GM15510 (cell line): ENCODE measurements around the gene CHGA.

Source experiments
- POLR2A ChIP-seq: IDR thresholded peaks from 3 replicates; pipeline ENCODE4 v1.6.1; 2011; ENCODE audit warnings: borderline replicate concordance; ENCODE audit not compliant: insufficient read length; ENCODE audit errors: extremely low read depth

Gene CHGA

DNA sequence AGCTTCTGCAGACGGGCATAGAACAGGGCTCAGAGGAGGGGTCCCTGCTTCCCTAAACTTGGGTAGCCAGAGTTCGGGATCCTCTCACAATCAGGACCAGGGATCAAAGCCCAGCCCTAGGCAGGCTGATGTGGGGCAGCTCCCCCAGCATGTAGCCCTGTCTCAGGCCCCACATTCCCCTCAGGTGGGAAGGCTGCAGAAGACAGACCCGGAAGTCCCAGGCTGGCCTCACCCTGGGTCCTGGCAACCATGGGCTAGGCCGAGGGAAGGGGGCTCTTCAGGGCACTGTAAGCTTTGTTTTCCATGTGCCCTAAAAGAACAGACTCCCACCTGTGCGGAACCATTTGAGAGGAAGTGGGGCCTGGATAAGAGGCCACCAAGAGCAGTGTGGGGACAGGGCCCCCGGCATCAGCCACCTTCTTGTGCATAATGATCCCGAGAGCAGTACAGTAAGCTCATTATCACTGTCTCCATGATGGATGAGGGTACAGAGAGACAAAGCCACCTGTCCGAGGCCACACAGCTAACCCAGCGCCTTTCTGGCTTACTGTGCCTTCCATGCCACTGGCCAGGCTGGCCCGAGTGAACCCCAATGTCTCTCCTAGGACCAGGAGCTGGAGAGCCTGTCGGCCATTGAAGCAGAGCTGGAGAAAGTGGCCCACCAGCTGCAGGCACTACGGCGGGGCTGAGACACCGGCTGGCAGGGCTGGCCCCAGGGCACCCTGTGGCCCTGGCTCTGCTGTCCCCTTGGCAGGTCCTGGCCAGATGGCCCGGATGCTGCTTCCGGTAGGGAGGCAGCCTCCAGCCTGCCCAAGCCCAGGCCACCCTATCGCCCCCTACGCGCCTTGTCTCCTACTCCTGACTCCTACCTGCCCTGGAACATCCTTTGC, 11.5 kb downstream of the CHGA start:
- no peak for TF ChIP-seq POLR2A

GRCh38 chr14:92935446-92935845, 12.5 kb downstream of the CHGA start:
- TF ChIP-seq POLR2A, result no peak

DNA sequence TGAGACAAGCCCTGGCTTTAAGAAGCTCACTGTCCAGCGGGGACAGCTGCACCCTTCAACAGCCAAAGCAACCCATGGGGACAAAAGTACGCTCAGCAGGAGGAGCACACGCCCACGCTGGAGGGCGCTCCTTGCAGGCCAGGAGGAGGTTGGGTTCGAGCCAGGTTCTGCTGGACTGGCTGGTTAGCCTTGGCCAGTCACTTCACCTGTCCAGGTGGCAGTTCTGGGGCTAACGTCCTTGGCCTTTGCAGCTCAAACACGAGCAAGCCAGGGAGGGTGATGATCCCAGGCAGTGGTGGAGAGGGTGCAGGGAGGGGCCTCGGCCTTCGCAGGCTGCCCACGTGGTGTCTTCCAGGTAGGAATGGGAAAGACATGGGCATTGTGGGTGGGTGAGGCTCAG, 13.1 kb downstream of the CHGA start:
- TF ChIP-seq POLR2A, result no peak

GRCh38 chr14:92937051-92937937, 14.3 kb downstream of the CHGA start:
- no peak for TF ChIP-seq POLR2A

GRCh38 chr14:92938235-92938875, 15.4 kb downstream of the CHGA start:
- no peak for TF ChIP-seq POLR2A

DNA sequence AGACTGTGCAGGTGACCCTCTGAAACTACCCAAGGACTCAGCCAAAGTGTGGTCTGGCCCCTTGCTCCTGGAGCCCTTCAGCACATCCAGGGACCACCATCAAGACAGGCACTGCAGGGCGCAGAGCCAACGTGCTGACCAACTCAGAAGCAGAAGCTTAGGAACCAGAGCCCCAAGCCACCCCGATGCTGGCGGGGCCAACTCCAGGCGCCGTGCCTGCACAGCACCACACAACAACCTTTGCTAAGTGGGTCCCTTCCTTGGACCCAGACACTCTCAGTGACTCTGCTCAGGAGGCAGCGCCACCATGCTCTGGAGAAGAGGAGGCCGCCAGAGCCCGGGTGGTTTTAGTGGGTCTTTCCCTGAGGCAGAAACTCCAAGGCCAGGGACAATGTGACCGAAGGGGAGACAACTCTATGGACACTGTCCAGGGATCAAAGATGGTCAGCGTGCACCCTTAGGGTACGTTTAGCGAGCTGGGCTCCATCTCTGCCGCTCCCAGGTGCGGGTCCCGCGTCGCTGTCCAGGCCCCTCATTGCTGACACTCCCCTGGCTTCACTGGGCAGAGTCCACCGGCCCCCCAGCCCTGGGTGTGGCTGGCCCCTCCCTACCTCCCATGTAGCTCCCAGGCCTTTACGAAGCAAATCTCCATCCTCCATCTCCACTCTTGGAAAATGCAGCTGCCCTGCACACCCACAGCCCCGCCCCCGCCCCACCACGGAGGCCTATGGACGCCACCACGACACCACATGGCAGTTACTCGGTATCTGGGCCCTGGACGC, 16.1 kb downstream of the CHGA start:
- TF ChIP-seq POLR2A, result no peak

DNA sequence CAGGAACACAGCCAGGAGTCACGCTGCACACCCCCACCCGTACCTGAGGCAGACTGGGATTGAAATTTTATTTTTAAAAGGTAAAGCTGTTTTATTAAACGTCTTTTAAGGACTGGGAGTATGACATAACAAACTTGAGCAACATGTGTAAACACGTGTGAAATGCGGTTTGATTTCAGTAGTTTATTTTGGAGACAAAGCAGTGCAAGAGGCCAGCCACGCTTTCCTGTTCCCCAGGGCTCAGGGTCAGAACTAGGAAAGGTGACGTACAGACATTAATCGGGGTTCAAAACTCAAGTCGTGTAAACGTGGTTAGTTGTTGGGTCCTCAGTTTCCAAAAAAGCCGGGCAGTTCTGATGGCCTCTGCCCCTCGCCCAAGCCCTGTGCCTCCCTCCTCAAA, 16.7 kb downstream of the CHGA start:
- TF ChIP-seq POLR2A, result no peak

GRCh38 chr14:92940543-92940942, 17.6 kb downstream of the CHGA start:
- TF ChIP-seq POLR2A, result no peak

DNA sequence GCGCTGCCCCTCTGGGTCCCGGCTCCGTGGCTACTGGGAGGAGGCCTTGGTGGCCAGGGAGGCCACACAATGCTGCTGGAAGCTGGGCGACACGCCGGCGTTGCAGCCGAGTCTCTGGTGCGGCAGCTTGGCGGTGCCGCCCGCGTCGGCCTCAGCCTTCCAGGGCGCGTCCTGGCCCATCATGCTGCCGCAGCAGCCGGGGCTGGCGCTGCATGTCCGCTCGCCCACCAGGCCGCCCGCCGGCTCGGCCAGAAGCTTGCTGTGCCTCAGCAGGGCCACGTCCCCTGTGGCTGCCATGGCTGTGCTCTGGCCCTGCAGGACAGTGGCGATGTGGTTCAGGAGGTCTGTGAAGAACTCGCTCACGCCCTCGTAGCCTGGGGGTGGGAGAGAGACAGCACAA, 18.6 kb downstream of the CHGA start:
- TF ChIP-seq POLR2A, result no peak

GRCh38 chr14:92942136-92942535, 19.2 kb downstream of the CHGA start:
- no peak for TF ChIP-seq POLR2A

GRCh38 chr14:92942576-92942975, 19.6 kb downstream of the CHGA start:
- TF ChIP-seq POLR2A, result no peak

DNA sequence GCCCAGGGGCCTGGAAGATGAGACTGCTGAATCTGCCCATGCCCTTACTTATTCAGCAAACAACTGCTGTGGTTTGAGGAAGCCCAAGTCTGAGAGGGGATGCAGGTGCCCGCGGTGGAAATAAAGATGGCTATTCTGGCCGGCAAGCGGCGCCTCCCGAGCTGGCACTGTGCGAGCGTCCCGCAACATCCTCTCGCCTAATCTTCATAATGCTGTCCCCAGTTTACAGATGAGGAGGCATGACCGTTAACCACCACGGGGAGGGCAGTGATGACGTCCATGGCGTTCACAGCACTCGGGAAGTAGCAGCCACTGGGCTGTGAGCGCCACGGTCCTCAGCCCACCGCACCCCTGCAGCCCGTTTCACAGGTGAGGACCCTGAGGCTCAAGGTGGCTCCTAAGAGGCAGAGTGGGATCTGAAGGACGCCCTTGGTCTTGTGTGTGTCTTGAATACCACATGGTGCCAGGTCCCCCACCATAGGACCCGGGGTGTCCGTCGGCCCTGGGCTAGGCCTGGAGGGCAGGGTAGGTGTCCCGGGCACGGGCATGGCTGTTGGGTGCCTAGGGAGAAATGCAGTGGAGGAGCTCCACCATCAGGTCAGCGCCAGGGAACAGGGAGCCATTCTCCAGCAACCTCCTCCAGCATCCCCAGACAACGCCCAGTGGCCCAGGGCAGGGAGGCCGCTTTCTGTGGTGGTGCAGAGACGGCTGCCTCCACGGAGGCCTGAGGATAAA, 20.2 kb downstream of the CHGA start:
- TF ChIP-seq POLR2A, result no peak

DNA sequence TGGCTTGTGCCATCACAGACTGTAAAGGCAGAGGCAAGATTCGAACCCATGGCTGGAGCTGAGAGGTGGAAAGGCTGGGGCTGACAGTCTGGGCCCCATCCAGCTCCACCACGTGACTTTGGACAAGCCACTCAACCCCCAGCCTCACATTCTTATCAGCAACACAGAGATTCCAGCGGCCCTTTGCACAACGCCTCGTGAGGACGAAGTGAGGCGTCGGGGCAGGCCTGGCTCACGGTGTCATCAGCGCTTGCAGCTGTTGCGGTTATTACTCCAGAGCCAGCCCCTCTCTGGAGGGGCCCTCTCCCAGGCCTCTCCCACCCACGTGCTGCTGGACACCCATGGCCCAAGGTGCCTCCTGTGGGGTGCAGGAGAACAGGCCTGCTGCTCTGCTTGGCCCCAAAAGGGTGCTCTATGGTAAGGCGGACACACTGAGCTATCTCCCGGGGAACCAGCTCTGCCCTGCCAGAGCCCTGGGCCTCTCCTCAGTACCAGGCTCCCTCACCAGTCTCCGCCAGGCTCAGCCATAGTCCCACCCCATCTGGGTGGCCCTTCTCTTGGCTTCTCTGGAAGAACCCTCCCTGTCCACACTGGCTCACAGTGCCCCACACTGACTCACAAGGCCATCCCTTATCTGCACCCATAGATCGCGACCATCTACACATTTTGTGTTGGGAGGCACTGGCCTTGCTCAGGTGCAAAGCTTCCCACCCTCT, 21.1 kb downstream of the CHGA start:
- no peak for TF ChIP-seq POLR2A
